Tibial artery (tissue), 4 donors: ENCODE data around the gene MTHFSD.
A peak's percentile ranks its signal among the peaks of the same experiment; 100 is the strongest.

ENCODE experiments used
- DNase-seq, 2 donors: peaks; one replicate each; pipeline ENCODE4 v3.0.0-alpha.2; 2019
- H3K27ac ChIP-seq, 2 donors: fragments of 200-600 bp; sonication (generic) in 1 of 2; 1 replicate in 1 of 2; 2 replicates in 1 of 2; pipeline ENCODE4 v1.5.1; 2018 to 2019; ENCODE audit warnings: mild to moderate bottlenecking in 1 of 2
- H3K27me3 ChIP-seq, 2 donors: fragments of 200-600 bp; sonication (generic) in 1 of 2; one replicate each; pipeline versions ENCODE4 v1.5.1 to v1.6.0; 2016 to 2019
- H3K36me3 ChIP-seq, 3 donors: fragments of 200-600 bp; sonication (generic) in 2 of 3; one replicate each; pipeline ENCODE4 v1.5.1; 2016 to 2019; ENCODE audit warnings: mild to moderate bottlenecking in 2 of 3
- H3K4me1 ChIP-seq, 4 donors: fragments of 200-600 bp; sonication (generic) in 2 of 4; 1 replicate in 3 of 4; 2 replicates in 1 of 4; pipeline ENCODE4 v1.5.1; 2016 to 2019
- H3K4me3 ChIP-seq, 2 donors: fragments of 200-600 bp; sonication (generic) in 1 of 2; 1 replicate in 1 of 2; 2 replicates in 1 of 2; pipeline ENCODE4 v1.5.1; 2018 to 2019; ENCODE audit warnings: mild to moderate bottlenecking in 2 of 2
- H3K9me3 ChIP-seq, 3 donors: fragments of 200-600 bp; sonication (generic) in 1 of 3; one replicate each; pipeline ENCODE4 v1.5.1; 2016 to 2019
- intact Hi-C: fragments of 100-400 bp; cut with DNase I; formaldehyde crosslinking; loops from one replicate; pipeline ENCODE4 v1.15.0; 2023; ENCODE audit warnings: low total_unique reads
- TF ChIP-seq, protein P1 (sequence below), 2 experiments: fragments of 200-600 bp in 1 of 2; fragments of 450-650 bp in 1 of 2; IDR thresholded peaks; one replicate each; pipeline ENCODE4 v1.5.1; 2017 to 2019; ENCODE audit warnings: antibody characterized with exemption in 2 of 2, mild to moderate bottlenecking in 1 of 2, moderate library complexity in 1 of 2

The MTHFSD gene

DNA sequence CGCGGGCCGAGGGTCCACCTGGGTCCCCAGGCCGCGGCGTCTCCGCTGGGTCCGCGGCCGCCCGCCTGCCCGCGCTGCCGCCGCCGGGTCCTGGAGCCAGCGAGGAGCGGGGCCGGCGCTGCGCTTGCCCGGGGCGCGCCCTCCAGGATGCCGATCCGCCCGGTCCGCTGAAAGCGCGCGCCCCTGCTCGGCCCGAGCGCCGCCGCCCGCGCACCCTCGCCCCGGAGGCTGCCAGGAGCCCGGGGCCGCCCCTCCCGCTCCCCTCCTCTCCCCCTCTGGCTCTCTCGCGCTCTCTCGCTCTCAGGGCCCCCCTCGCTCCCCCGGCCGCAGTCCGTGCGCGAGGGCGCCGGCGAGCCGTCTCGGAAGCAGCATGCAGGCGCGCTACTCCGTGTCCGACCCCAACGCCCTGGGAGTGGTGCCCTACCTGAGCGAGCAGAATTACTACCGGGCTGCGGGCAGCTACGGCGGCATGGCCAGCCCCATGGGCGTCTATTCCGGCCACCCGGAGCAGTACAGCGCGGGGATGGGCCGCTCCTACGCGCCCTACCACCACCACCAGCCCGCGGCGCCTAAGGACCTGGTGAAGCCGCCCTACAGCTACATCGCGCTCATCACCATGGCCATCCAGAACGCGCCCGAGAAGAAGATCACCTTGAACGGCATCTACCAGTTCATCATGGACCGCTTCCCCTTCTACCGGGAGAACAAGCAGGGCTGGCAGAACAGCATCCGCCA is 12.1 kb upstream of the MTHFSD start:
- Histone ChIP-seq H3K9me3 (no peaks in the 10 kb centered on the region), H3K4me1 (peaks cover 0 to 22% (median 14%) of the 10 kb centered on the region in 4 donors), H3K27me3 (no peaks in the 10 kb centered on the region), H3K4me3 (peak overlapping the region; percentile 81 to 86), H3K36me3 (peaks cover 0 to 5% (median 0%) of the 10 kb centered on the region in 3 donors), H3K27ac (peak overlapping the region; percentile 95 to 97)
- intact Hi-C loops: loop anchor here (2.0 kb wide), 1 partner anchor 494 kb away; no protein-coding TSS in a partner anchor
- peak in 1 of 2 donors; percentile 83 for DNase-seq
- TF ChIP-seq, protein P1, sequence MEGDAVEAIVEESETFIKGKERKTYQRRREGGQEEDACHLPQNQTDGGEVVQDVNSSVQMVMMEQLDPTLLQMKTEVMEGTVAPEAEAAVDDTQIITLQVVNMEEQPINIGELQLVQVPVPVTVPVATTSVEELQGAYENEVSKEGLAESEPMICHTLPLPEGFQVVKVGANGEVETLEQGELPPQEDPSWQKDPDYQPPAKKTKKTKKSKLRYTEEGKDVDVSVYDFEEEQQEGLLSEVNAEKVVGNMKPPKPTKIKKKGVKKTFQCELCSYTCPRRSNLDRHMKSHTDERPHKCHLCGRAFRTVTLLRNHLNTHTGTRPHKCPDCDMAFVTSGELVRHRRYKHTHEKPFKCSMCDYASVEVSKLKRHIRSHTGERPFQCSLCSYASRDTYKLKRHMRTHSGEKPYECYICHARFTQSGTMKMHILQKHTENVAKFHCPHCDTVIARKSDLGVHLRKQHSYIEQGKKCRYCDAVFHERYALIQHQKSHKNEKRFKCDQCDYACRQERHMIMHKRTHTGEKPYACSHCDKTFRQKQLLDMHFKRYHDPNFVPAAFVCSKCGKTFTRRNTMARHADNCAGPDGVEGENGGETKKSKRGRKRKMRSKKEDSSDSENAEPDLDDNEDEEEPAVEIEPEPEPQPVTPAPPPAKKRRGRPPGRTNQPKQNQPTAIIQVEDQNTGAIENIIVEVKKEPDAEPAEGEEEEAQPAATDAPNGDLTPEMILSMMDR (IDR thresholded peaks at IDR 0.05): no peak

DNA sequence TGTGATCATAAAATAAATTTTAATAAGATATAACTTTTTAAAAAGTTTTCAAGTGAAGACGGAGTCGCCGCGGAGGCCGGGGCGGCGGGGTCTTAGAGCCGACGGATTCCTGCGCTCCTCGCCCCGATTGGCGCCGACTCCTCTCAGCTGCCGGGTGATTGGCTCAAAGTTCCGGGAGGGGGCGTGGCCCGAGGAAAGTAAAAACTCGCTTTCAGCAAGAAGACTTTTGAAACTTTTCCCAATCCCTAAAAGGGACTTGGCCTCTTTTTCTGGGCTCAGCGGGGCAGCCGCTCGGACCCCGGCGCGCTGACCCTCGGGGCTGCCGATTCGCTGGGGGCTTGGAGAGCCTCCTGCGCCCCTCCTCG is 11.5 kb upstream of the MTHFSD start, which contains the start of gene FOXC2:
Gene FOXC2, plus strand, starts transcription at position 229 of the 365 bp plus-strand sequence. CDS start 507 bp downstream, outside the sequence.
- Histone ChIP-seq H3K9me3 (no peaks in the 10 kb centered on the region), H3K4me3 (peak within 1 kb of the TSS; percentile 81 to 86), H3K27ac (peak within 1 kb of the TSS; percentile 95 to 97), H3K27me3 (no peaks in the 10 kb centered on the region), H3K36me3 (peaks cover 0 to 5% (median 0%) of the 10 kb centered on the region in 3 donors), H3K4me1 (peaks cover 0 to 18% (median 8%) of the 10 kb centered on the region in 4 donors)
- peak; percentile 92 to 98 for DNase-seq
- intact Hi-C loops: loop anchor here (2.0 kb wide), 1 partner anchor 494 kb away; no protein-coding TSS in a partner anchor
- TF ChIP-seq, protein P1 (IDR thresholded peaks at IDR 0.05): peak in 1 of 2 experiments; percentile 4

DNA sequence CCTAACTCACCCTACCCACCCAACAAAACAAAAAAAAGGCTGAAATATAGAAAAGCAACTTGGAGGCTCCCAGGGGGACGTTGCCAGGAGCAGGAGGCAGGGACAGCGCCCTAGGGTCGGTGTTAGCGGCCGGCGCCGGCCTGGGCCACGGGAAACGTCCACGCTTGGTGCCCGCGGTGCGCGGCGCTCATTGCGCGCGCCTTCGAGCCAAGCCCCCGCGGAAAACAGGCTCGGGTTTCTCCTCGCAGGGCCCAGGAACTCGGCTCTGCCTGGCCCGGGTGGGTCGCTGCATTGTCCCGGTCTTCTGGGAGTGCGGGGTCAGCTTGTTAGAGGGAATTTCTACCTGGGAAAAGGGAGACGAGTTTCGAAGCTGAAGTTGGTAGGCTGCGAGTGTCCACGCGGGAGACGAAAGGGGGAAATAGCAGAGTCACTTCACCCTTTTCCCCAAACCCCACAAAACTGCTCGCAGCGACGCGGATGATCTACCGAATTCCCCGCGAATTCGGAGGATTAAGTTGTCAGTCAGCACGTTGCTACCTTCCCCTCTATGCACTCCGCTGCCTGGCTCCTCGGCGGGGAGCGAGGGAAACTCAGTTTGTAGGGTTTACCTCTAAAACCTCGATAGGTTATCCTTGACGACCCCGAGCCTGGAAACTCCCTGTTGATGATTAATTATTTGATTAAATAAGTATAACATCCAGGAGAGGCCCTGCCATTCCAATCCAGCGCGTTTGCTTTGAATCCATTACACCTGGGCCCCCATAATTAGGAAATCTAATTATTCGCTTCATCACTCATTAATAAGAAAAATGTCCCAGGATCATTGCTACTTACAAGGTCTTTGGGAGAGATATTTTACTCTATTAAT is 10.8 kb upstream of the MTHFSD start:
- no peaks in the 10 kb centered on the region for H3K27me3 ChIP-seq
- H3K27ac ChIP-seq: peak overlapping the region; percentile 95 to 97
- intact Hi-C loops: loop anchor here (2.0 kb wide), 1 partner anchor 495 kb away; no protein-coding TSS in a partner anchor
- TF ChIP-seq, protein P1 (IDR thresholded peaks at IDR 0.05): no peak
- H3K4me3 ChIP-seq: peak overlapping the region; percentile 81 to 86
- peak in 1 of 2 donors; percentile 67 for DNase-seq
- H3K36me3 ChIP-seq: peaks cover 0 to 5% (median 0%) of the 10 kb centered on the region in 3 donors
- no peaks in the 10 kb centered on the region for H3K9me3 ChIP-seq
- H3K4me1 ChIP-seq: peaks cover 0 to 18% (median 6%) of the 10 kb centered on the region in 4 donors

DNA sequence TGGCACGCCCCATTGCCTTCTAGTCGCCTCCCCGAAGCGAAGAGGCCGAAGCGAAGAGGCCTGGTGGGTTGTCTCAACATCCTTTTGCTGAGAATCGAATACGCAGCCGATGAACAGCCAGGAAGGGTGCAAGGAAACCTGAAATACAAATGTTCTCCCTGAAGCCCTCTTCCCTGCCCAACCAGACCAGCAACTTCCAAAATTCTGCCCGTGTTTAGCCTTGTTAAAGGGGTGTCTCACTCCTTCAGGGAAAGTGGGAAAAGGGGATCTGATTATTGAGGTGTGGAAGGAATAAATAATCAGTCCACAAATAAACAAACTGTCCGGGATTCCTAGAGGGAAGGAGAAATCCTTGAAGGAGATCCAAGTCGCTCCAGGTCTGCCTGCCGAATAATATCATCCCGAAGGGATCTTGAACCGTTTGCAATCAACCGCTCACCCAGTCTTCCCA is 10.2 kb upstream of the MTHFSD start:
- Histone ChIP-seq H3K27ac (peak overlapping the region; percentile 95 to 97), H3K9me3 (no peaks in the 10 kb centered on the region), H3K27me3 (no peaks in the 10 kb centered on the region), H3K36me3 (peaks cover 0 to 5% (median 0%) of the 10 kb centered on the region in 3 donors), H3K4me3 (peak overlapping the region; percentile 81 to 86), H3K4me1 (peaks cover 0 to 18% (median 6%) of the 10 kb centered on the region in 4 donors)
- TF ChIP-seq, protein P1 (IDR thresholded peaks at IDR 0.05): no peak
- intact Hi-C loops: no loop called here
- peak in 1 of 2 donors; percentile 60 for DNase-seq
